HG03097 (cell line): ENCODE measurements around the gene RBM12.
A peak's percentile ranks its signal among the peaks of the same experiment; 100 is the strongest.

ENCODE experiments used
- ATAC-seq: cut with Tn5 transposase; IDR thresholded peaks from one replicate; pipeline ENCODE4 v1.9.1; 2021; ENCODE audit not compliant: unreplicated experiment, low FRiP score

The RBM12 gene

GRCh38 chr20:35626386-35627001, 38.2 kb downstream of the RBM12 start:
- ATAC-seq = no peak

DNA sequence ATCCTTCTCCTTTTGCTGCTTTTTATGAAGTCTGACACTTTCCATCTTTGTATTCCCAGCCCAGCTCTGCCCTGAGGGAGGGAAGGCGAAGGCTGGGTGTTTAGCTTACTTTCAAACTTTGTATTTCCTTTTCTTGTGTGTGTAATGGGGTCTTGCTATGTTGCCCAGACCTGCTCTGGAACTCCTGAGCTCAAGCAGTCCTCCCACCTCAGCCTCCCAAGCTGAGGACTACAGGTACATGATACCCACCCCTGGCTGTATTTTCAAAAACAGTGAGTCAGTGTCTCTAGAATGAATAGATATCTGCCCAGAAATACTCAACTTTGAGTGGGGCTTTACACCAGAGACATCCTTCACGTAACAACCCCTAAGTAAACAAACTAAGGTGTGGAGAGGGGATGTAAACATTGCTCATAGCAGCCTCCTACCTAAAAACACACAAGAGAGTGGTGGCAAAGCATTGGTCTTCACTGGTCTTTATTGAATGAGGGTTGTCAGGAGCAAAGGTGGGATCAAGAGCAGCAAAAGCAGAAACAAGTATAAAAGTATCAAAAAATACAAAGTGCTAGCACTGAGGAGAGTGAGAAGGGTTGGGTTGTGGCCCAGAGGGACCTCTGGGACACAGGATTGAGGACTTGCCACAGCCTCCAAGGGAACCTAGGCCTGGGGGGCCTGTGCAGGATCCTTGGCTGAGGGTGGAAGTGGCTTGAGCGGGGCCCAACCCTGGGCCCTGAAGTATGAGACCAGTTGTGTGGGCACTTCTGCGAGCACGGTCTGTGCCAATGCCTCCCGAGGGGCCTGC, 38.9 kb downstream of the RBM12 start:
- no peak for ATAC-seq

DNA sequence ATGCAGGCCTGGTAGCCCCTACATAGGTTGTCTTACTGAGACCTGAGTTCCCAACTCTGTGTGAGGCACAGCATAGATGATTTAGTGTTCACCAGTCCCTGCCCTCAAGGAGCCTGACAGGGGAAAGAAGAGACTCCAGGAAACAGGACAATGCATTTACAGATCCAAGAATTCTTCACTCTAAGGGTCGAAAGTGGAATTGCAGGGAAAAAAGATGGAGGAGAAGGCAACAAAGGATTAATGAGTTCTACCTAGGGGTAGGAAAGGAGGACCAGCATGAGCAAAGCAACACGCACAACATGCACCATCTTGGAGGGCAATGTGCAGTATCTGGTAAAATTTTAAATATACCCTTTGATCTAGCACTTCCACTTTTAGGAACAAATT, 43.1 kb downstream of the RBM12 start:
- no peak for ATAC-seq

DNA sequence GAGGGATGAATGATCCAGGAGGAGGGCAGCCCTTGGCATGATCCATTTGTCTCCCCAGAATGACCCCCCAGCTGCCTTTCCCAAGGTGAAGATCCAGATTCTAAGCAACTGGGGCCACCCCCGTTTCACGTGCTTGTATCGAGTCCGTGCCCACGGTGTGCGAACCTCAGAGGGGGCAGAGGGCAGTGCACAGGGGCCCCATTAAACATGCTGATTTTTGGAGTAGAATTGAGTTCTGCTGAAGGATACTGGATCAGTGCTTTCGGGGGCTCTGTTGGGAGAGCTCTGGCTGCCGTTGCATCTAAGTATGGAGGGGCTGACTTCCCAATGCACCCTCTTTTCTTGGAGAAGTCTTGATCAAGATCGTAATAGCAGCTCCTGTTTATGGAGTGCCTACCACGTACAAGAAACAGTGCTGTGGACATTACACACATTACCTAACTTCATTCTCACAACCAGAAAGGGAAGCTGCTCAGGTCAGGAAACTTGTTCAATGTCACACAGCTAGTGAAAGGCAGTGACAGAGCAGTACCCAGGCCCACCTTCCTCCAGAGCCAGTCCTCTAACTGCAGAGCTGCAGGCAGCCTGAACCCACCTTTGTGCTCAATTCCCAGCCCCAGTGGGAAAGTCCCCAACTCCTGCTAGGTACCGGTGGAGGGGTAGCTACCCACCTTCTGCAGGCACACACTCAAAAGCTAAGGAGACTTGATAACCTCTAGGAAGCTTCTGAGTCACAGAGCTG, 43.7 kb downstream of the RBM12 start:
- ATAC-seq = no peak

GRCh38 chr20:35619196-35620095, 45.3 kb downstream of the RBM12 start:
- peak; percentile 30 for ATAC-seq

DNA sequence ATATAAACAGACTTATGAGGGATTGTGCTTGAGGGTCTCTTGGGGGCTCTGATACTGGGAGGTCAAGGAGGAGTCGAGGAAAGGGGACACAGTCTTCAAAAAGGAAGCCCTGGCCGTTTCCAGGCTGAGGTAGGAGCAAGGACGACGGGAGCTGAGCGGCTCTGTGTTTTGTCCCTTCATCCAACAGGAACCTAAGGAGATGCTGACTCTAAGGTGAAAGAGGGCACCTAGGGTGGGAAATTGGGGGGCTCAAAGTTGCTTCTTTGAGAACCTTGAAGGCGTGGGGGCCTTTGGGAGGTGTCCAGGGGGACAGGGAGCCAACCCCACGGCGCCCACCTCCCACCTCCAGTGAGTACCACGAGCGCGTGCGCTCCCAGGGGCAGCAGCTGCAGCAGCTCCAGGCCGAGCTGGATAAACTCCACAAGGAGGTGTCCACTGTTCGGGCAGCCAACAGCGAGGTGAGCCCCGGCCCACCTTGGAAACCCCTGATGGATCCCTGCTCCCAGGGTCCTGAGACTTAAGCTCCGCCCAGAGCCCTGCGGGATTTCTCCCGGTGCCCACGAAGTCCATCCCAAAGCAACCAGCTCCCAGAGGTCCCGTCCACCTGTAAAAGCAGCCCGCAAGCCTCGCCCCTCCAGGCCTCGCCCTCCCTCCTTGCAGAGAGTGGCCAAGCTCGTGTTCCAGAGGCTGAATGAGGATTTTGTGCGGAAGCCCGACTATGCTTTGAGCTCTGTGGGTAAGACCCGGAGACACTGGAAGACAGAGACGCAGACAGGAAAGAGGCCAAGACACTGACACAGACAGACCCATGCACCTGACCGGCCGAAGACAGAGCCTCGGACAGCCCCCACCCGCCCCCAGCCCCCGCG, 46.2 kb downstream of the RBM12 start:
- ATAC-seq = no peak

DNA sequence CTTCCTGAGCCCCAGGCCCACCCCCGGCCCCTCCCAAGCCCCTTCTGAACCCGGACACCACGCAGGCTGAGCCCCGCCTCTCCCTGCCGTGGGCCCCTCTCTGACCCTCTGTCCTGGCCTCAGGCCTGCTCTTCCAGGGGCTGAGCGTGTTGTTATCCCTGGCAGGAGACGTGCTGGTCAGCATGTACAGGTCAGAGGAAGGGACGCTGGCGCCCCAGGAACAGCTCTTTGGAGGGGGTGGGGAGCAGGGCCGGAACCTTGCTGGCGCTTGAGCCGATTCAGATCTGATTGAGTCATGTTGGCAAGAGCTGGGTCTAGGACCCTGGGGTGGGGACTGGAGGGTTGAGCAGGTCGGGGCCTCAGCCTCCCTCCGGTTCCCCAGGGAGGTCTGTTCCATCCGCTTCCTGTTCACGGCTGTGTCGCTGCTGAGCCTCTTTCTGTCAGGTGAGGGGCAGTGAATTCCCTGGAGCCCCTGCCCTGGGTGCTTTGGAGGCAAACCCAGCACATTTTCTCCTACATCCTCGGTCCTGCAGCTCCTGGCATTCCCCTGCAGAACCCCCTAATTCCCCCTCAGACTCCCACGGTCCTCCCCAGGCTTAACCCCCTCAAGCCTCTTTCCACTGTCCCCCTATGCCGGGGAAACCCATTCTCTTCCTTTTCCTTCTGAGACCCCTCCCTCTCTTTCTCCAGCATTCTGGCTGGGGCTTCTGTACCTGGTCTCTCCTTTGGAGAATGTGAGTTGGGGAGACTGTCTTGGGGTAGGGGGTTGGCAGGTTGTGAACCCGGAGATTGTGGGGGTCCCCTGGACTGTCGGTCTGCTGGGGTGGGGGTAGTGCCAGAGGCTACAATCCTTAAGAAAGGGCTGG, 47.1 kb downstream of the RBM12 start:
- no peak for ATAC-seq

GRCh38 chr20:35616465-35617396, 48.0 kb downstream of the RBM12 start:
- no peak for ATAC-seq

GRCh38 chr20:35615667-35616464, 48.8 kb downstream of the RBM12 start, which contains the start of gene SPAG4:
Gene SPAG4, plus strand, starts transcription at chr20:35615829. Its CDS starts 175 bp downstream, at chr20:35616004.
- peak; percentile 69 for ATAC-seq

DNA sequence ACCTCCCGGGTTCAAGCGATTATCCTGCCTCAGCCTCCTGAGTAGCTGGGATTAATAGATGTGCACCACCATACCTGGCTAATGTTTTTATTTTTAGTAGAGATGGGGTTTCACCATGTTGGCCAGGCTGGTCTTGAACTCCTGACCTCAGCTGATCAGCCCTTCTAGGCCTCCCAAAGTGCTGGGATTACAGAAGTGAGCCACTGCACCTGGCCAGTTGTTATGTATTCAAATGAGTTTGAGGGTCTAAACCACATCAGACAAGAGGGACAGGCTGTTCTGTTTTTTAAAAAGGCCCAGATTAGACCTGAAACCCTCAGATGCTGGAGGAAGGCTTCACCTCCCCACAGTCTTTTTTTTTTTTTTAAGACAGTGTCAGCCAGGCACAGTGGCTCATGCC, 53.2 kb downstream of the RBM12 start:
- no peak for ATAC-seq

DNA sequence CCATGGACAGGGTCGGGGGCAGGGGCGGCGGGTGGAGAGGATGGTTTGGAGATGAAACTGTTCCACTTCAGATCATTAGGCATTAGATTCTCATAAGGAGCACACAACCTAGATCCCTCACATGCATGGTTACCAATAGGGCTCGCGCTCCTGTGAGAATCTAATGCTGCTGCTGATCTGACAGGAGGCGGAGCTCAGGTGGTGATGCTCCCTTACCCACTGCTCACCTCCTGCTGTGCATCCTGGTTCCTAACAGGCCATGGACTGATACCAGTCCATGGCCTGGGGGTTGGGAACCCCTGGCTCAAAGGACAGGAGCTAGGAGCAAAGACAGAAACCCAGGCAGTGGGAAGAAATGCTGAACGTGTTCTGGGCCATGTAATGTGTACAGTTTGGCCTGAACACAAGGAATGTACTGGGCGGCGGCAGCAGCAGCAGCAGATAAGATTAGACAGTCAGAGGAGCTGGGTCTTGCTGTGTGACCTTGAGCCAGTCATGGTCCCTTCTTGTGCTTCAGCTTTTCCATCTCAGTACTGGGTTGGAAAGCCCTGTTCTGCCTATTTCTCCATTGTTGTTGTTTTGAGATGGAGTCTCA, 53.8 kb downstream of the RBM12 start:
- ATAC-seq = no peak

DNA sequence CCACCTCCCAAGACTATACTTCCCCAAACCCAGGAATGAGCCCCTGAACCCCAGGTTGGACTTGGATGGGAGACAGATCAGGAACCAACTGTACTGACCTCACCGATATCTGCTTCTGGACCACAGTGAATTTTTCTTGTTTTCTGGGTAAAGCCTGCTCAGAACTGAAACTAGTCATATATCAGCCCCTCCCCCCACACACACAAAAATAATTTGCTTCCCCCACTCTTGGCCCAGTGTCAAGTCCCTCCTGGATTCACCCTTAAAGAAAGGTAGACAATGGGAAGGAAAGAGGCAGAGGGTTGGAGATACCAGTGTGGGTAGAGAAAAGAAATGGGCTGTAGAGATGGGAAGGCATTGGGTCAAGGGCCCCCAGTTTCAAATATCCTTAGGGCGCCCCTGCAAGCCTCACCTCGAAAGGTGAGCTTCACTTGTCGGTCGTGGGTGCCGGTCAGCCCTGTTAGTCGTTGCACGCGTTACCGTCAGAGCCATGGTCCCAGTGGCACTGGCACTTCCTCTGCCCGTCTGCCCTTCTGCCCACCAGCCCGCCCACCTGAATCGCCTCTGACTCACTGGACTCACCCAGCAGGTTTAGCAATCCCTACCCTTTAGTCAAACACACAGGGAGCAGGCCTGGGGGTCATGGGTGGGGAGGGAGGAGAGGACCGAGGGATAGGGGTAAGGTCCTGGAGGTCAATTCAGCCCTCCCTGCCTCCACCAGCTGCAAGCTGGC, 57.5 kb downstream of the RBM12 start:
- no peak for ATAC-seq

DNA sequence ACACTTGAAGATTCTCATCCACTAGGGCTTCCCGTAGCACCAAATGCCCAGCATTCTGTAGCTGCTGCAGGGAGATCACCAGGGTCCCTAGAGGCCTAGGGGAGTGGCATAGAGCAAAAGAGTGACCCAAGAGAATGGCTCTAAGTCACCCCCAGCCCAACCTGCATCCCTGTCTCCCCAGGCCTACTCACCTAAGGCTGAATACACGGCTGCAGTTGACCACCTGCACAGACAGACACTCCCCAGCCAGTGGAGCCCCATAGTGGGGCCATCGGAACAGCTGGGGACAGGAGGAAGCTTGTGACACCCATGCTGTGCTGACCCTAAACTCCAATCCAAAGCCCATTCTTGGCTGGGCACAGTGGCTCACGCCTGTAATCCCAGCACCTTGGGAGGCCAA, 58.6 kb downstream of the RBM12 start:
- ATAC-seq = no peak

DNA sequence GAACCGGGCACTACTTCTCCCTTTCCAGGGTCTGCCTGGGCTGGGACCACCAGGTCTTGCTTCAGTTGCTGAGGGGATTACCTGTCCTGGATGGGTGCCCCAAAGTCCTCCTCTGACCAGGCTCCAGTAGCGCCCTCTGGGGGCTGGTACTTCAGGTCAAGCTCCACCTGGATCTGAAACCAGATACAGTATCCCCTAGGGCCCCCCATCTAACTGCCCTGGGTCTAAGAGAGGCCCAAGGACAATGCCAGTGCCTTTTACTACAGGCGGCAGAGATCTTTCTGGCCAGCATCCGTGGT, 60.3 kb downstream of the RBM12 start:
- no peak for ATAC-seq

DNA sequence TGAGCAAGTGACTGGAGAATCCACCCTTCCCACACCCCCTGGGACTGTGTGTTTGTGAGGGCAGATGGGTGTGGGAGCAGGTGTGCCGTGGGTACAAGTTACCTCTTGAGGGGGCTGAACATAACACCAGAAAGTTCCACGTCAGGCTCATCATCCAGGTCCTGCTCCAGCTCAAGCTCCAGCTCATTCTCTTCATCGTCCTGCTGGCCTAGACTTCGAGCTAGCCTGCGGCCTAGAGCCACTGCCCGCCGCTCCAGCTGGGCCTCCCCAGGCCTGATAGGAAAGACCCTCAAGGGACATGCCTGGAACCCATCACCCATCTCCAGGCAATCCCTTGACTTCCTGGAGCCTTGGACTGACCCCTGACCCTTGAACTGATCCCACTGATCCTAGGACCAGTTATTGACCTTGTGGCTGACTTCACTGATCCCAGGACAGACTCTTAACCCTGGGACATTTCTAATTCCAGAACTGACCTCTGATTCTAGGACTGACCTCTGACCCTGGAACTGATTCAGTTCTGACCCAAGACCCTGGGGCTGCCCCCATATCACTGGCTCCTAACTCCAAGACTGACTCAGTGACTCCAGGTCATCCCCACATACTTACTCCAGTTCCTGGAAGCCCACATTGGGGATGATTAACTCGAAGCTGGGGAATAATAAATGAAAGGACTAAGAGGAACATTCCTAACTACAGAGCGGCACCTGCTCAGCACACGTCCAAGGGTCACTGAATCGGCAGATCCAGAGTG, 60.8 kb downstream of the RBM12 start:
- ATAC-seq = no peak
